ENCODE results near the gene TNPO3. TPM values are rescaled to one million over a fixed set of nuclear protein-coding genes. Genes with fewer than 3 reads are reported as not detected.

The TNPO3 gene
- total and polyA plus RNA-seq, 2 of the 4 experiments (the other 2 are of a cell fraction): 24.2 to 77.2 TPM

GRCh38 chr7:129076886-129077285 lies 22.0 kb upstream of the TNPO3 start:
- Histone ChIP-seq H3K56ac (ENCODE audit: extremely low read depth, insufficient read depth, low read length) (no peak overlapping the region), H3K9me3 (ENCODE audit: control insufficient read depth, insufficient read depth, low read length) (no peaks in the 10 kb centered on the region), H3K79me1 (ENCODE audit: low read depth in 1 of 2, low read length in 2 of 2) (no peaks in the 10 kb centered on the region), H3K9ac (ENCODE audit: low read depth, low read length) (no peak overlapping the region), H2BK15ac (ENCODE audit: low read depth, low read length) (no peak overlapping the region), H2AK5ac (ENCODE audit: low read depth, low read length) (no peak overlapping the region), H4K5ac (ENCODE audit: low read depth, low read length) (no peak overlapping the region), H4K91ac (ENCODE audit: insufficient read depth, low read depth, low read length) (no peak overlapping the region), H3K27me3 (ENCODE audit: control insufficient read depth, insufficient read depth, low read length) (peaks cover 24% of the 10 kb centered on the region), H3K4me3 (ENCODE audit: insufficient read depth, low read depth, low read length) (no peak overlapping the region), H2AFZ (replicated peaks; ENCODE audit: low read length, poor library complexity) (no peak overlapping the region), H4K8ac (ENCODE audit: low read depth in 2 of 2, low read length in 2 of 2) (no peak overlapping the region), H4K20me1 (ENCODE audit: insufficient read depth, low read length) (no peaks in the 10 kb centered on the region), H2AK9ac (replicated peaks; ENCODE audit: low read depth, low read length, poor library complexity) (no peak overlapping the region), H3K4me2 (ENCODE audit: low read depth, low read length) (no peak overlapping the region), H3K27ac (ENCODE audit: insufficient read depth, low read length) (no peak overlapping the region), H3K14ac (replicated peaks; ENCODE audit: low read depth, low read length) (no peak overlapping the region), H3K23ac (ENCODE audit: low read depth, low read length) (no peak overlapping the region), H3K18ac (ENCODE audit: low read depth, low read length) (no peak overlapping the region), H3K4me1 (ENCODE audit: control insufficient read depth, insufficient read depth, low read length) (no peaks in the 10 kb centered on the region), H3K4ac (ENCODE audit: low read depth, low read length) (no peak overlapping the region), H2BK5ac (ENCODE audit: low read depth, low read length, poor library complexity, severe bottlenecking) (no peak overlapping the region), H2BK20ac (ENCODE audit: low read depth, low read length) (no peak overlapping the region), H2BK120ac (ENCODE audit: low read depth, low read length) (no peak overlapping the region), H3K36me3 (ENCODE audit: control insufficient read depth, insufficient read depth, low read length) (no peaks in the 10 kb centered on the region), H3K9me1 (ENCODE audit: insufficient read depth, low read length) (no peaks in the 10 kb centered on the region)
- no peak for DNase-seq
- no TSS peak for BruUV-seq (replicated peaks)
- dilution Hi-C loops (cut with HindIII; ENCODE audit: low sequenced_read_pairs, unreplicated experiment): no loop called here
- ATAC-seq (ENCODE audit: low read depth): no peak
- TF ChIP-seq POLR2A (IDR thresholded peaks at IDR 0.05; ENCODE audit: low read depth, low read length) (no peak), CEBPB (IDR thresholded peaks at IDR 0.05; ENCODE audit: low read depth, low read length) (no peak), MAZ (IDR thresholded peaks at IDR 0.05; ENCODE audit: borderline replicate concordance, low read depth, low read length) (no peak), NFE2L2 (IDR thresholded peaks at IDR 0.05; ENCODE audit: low read depth, low read length) (no peak), CHD1 (IDR thresholded peaks at IDR 0.05; ENCODE audit: low read depth, low read length) (no peak), MXI1 (IDR thresholded peaks at IDR 0.05; ENCODE audit: borderline replicate concordance, low read depth, low read length) (no peak), FOS (IDR thresholded peaks at IDR 0.05; ENCODE audit: low read depth, low read length) (no peak), BHLHE40 (IDR thresholded peaks at IDR 0.05; ENCODE audit: low read depth, low read length) (no peak), RFX5 (IDR thresholded peaks at IDR 0.05; ENCODE audit: low read depth, low read length) (no peak), MAFK (IDR thresholded peaks at IDR 0.05; ENCODE audit: low read depth, low read length) (no peak), RAD21 (IDR thresholded peaks at IDR 0.05; ENCODE audit: low read length) (no peak), USF2 (IDR thresholded peaks at IDR 0.05; ENCODE audit: low read depth, low read length) (no peak), SMC3 (IDR thresholded peaks at IDR 0.05; ENCODE audit: low read depth, low read length) (no peak), RCOR1 (IDR thresholded peaks at IDR 0.05; ENCODE audit: insufficient replicate concordance, low read length) (no peak)
- TF ChIP-seq, protein P1, sequence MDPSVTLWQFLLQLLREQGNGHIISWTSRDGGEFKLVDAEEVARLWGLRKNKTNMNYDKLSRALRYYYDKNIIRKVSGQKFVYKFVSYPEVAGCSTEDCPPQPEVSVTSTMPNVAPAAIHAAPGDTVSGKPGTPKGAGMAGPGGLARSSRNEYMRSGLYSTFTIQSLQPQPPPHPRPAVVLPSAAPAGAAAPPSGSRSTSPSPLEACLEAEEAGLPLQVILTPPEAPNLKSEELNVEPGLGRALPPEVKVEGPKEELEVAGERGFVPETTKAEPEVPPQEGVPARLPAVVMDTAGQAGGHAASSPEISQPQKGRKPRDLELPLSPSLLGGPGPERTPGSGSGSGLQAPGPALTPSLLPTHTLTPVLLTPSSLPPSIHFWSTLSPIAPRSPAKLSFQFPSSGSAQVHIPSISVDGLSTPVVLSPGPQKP (IDR thresholded peaks at IDR 0.05; ENCODE audit: borderline replicate concordance, low read depth, low read length): no peak
- TF ChIP-seq, protein P2, sequence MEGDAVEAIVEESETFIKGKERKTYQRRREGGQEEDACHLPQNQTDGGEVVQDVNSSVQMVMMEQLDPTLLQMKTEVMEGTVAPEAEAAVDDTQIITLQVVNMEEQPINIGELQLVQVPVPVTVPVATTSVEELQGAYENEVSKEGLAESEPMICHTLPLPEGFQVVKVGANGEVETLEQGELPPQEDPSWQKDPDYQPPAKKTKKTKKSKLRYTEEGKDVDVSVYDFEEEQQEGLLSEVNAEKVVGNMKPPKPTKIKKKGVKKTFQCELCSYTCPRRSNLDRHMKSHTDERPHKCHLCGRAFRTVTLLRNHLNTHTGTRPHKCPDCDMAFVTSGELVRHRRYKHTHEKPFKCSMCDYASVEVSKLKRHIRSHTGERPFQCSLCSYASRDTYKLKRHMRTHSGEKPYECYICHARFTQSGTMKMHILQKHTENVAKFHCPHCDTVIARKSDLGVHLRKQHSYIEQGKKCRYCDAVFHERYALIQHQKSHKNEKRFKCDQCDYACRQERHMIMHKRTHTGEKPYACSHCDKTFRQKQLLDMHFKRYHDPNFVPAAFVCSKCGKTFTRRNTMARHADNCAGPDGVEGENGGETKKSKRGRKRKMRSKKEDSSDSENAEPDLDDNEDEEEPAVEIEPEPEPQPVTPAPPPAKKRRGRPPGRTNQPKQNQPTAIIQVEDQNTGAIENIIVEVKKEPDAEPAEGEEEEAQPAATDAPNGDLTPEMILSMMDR (conservative IDR thresholded peaks at IDR 0.05; ENCODE audit: low read depth, low read length): no peak
- CTCF ChIA-PET: no interaction called here
- intact Hi-C loops (cut with micrococcal nuclease): no loop called here
- no CpG with 5 or more reads among the region's 2 CpGs for WGBS, 2 experiments (ENCODE audit: extremely low coverage in 2 of 2, insufficient read length in 1 of 2)
- POLR2A ChIA-PET (ENCODE audit: unreplicated experiment): no interaction called here
- in situ Hi-C loops (cut with MboI; ENCODE audit: low sequenced_read_pairs): no loop called here
